GM19395 (cell line): ENCODE data around the gene SLC22A9.
"Not testable (repeated sequence)": the region's sequence is repeated elsewhere in the genome, so short reads cannot be mapped to it uniquely, and the experiment has no call there.

Experiments
- ATAC-seq: cut with Tn5 transposase; IDR thresholded peaks from one replicate; pipeline ENCODE4 v1.9.1; 2021; ENCODE audit warnings: mild to moderate bottlenecking, moderate library complexity; ENCODE audit not compliant: unreplicated experiment

The SLC22A9 gene

DNA sequence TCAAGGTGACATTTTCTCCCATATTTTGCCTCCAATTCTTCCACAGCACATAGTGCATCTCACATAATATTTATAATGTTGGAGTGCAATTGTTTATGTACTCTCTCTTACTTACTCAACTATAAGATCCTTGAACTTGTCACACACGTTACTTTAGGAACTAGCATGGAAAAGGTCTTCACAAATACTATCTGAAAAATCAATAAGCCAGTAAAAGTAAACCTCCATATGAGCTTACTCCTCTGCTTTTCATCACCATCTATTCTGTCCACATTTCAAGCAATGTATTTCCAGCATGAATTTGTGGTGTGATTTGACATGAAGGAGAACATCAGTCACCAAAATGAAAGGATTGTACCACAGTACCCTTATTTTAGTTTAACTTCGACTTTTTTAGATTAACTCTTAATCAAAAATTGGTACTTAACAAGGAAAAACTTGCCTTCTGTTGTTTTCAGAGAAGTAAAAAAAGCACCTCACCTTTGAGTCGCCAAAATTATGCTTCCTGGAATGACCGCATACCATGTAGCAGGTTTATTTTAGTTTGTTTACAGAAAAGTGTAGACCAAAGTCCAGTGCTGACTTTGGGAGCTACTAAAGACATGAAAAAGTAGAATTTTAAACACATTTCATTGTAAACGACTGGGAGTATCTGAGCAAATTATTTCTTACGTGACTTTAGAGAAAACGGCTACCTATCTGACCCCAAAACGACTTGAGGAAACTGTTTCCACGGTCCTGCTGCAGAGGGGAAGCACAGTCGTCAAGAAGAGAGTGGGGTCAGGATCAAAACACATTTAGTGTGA, at the start of gene SLC22A9:
Gene SLC22A9 (plus strand): TSS at position 621 of the 806 bp plus-strand sequence. CDS start 272 bp downstream, outside the sequence.
- no peak for ATAC-seq

DNA sequence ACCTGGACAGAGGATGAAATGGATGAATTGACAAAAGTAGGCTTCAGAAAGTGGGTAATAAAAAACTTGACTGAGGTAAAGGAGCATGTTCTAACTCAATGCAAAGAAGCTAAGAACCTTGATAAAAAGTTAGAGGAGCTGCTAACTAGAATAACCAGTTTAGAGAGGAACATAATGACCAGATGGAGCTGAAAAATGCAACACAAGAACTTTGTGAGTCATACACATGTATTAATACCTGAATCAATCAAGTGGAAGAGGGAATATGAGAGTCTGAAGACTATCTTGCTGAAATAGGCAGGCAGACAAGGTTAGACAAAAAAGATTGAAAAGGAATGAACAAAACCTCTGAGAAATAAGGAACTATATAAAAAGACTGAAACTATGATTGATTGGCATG, 47.9 kb upstream of the SLC22A9 start:
- no peak for ATAC-seq

DNA sequence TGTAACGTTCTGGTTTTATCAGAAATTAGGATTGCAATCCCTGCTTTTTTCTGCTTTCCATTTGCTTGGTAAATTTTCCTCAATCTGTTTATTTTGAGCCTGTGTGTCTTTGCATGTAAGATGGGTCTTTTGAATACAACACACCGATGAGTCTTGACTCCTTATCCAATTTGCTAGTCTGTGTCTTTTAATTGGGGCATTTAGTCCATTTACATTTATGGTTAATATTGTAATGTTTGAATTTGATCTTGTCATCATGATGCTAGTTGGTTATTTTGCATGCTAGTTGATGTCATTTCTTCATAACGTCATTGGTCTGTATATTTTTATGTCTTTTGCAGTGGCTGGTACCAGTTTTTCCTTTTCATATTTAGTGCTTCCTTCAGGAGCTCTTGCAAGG, 34.5 kb upstream of the SLC22A9 start:
- not testable (repeated sequence) for ATAC-seq

DNA sequence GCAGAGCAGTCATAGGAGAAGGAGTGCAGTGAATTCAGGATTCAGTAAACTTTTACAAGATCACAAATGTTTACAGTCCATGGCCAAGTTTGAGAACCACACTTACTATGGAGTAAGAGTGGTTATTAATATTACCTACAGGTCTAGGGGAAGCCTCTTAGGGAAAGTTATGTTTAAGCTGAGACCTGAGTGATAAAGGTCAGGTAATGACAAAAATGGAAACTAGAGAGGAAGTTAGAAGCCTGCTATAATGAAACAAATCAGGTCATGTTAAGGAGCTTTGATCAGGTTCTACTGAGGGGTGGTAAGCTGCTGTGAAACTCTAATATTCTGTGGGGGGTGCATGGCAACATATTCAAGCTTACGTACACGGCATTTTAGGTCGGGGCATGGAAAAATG, 32.5 kb upstream of the SLC22A9 start:
- ATAC-seq: no peak

DNA sequence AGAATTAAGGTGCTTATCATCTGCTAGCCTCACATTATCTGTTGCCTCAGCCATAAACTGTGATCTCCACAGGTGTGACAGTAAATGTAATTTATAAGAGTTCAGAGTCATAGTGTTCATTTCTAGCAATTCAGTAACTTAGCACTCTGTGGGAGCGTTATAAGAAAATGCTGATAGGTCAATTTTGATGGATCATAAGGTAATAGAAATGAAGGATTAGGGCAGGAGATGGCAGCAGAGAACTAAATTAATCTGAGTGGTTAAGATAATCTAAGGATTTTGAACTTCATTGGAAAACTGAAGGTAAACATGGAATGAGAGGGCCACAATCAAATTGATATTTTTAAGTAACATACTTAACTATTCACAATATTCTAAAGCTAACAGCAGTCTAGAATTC, 26.5 kb upstream of the SLC22A9 start:
- ATAC-seq: no peak

DNA sequence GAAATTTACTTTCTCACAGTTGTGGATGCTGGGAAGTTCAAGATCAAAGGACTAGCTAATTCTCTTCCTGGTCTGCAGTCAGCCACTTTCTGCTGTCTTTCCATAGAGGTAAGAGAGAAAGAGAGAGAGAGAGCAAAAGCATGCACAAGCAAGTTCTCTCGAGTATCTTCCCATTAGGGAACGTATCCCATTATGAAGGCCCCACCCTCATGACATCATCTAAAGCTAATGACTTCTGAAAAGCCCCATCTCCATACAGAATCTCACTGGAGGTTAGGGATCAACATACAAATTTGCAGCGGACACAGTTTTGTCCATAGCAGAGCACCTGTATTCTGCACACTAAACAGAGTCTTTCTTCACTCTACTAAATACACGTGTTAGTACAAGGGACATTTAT, 17.4 kb upstream of the SLC22A9 start:
- ATAC-seq: no peak

DNA sequence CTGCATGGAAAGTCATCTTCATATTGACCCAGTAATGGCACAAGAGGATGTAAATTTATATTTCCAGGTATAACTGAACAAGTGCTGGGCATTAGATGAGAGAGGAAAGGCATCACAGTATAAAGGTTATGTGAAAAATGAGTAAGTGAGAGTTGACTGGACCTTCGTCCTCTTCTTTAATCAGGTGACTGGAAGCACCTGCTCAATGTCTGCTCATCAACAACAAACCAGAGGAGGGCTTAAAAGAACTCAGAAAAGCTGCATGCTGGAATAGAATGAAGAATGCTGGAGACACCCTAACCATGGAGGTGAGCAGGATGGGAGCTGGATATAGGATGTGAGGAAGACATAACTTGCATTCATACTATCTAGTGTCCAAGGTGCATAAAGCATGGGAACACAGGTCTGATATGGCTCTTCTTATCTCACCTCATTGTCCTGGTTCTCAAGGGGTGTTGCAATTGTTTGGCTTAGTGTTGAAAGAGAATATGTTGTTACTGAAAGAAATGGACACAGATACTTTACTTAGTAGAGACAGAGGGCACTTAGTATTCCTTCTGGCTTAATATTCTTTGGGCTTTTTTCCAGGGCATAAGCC, 7.3 kb upstream of the SLC22A9 start:
- ATAC-seq: no peak

DNA sequence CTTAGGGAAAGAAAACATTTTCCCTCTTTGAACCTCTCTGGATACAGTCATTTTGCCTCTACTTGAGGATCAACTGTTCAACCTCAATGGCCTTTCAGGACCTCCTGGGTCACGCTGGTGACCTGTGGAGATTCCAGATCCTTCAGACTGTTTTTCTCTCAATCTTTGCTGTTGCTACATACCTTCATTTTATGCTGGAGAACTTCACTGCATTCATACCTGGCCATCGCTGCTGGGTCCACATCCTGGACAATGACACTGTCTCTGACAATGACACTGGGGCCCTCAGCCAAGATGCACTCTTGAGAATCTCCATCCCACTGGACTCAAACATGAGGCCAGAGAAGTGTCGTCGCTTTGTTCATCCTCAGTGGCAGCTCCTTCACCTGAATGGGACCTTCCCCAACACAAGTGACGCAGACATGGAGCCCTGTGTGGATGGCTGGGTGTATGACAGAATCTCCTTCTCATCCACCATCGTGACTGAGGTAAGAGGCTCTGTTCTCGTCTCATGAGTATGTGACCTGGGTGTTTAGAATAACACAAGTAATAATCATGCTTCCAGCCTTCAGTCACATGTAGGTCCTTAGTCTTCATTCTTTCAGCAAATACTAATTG, 495 bp downstream of the SLC22A9 start:
- ATAC-seq: no peak

DNA sequence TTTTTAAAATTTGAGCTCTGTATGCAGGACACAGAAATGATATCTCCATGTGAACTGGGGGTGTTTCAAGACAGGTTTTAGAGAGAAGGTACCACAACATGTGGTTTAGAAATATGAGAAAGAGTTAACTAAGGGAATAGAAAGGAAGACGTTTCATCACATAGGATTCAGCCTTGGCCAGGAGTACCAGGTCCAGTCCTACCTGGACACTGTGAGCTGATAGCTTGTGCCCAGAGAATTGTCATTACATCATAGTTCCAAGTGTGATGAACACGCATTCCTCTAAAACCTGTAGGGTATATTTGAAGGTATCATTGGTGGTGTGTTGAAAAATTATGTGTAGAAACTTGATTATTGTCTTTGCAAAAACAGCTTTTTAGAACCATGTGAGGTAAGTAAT, 1.8 kb downstream of the SLC22A9 start:
- no peak for ATAC-seq

DNA sequence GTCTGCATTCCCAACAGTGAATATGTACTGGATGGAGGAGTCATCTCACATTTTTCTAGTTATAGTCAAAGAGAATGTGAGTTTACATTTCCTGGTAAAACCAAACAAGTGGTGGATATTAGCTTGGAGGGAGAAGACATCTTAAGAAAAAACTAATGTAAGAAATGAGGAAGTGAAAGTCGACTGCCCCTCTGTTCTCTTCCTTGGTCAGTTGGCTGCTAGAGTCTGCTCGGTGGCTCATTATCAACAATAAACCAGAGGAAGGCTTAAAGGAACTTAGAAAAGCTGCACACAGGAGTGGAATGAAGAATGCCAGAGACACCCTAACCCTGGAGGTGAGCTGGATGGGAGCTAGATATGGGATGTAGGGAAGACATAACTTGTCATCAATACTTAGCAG, 5.8 kb downstream of the SLC22A9 start:
- no peak for ATAC-seq

DNA sequence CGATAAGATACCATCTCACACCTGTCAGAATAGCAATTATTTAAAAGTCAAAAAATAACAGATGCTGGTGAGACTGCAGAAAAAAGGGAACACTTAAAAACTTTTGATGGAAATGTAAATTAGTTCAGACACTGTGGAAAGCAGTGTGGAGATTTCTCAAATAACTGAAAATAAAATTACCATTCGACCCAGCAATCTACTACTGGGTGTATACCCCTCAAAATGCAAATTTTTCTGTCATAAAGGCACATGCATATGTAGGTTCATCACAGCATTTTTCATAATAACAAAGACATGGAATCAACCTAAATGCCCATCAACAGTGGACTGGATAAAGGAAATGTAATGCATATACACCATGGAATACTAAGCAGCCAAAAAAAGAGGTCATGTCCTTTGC, 10.5 kb downstream of the SLC22A9 start:
- no peak for ATAC-seq

DNA sequence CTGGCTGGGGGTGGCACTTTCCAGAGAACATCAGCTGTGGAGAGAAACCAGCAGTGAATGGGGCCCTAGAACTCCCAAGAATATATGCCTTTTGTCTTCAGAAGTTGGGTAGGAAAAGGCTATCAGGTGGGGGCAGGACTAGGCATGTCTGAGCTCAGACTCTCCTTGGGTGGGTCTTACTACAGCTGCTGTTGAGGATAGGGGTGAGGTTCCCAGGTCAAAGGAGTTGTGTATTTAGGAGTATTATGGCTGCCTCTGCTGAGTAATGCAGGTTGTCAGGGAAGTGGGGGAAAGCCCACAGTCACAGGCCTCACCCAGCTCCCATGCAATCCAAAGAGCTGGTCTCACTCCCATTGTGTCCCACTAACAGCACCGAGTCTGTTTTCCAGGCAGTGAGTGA, 26.1 kb downstream of the SLC22A9 start:
- ATAC-seq: no peak

DNA sequence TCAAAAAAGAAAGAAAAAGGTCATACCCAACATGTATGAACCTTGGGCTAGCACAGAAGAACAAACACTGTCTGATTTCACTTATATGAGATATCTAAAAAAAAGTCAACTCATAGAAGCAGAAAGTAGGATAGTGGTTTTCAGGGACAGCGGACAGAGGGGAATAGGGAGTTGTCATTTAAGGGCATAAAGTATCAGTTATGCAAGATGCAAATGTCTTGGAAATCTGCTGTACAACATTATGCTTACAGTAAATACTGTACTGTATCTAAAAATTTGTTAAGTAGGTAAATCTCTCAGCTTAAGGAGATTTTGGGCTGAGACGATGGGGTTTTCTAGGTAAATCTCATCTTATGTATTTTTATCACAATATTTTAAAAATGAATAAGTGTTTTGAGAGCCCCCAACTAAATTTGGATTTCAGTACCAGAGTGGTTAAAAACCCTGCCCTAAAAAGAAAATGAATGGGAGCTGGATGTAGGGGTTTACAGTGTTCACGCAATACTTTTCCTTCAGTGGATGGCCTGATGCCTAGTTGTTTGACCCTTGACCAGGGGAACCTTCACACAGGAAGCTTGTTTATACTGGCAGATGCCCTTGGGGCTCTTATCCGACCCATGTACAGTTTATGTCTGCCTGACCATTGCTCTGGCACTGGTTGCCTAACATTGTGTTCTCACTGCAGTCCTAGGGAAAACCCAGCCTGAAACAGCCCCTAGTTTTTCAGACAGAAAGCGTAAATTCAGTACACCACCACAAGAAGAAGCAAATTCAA, 34.8 kb downstream of the SLC22A9 start:
- ATAC-seq: no peak

DNA sequence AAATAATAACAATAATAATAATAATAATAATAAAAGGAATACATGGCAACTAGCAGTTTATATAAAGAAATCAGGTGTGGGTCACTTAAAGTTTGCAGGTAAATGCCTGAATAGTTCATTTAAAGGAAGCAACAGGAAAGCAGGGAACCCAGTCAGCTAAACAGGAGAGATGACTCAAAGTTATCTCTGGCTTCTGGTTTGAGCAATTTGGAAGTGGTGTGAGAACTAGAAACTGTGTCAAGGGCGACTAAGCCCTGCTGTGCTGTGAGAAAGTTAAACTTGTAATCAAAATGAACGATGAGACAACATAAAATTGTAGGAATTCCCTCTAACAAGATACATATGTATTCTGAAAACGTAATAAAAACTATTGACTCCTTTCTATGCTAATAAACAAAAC, 35.5 kb downstream of the SLC22A9 start:
- ATAC-seq: no peak

DNA sequence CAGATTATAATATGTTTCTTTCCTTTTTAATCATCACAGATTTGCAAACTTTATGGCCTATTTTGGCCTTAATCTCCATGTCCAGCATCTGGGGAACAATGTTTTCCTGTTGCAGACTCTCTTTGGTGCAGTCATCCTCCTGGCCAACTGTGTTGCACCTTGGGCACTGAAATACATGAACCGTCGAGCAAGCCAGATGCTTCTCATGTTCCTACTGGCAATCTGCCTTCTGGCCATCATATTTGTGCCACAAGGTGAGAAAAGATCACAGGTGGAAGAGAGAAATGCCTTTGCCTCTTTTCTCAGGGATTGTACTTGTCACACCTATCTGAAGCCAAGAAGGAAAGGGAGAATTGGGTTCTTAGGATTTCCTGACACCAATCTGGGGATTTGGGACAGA, 36.9 kb downstream of the SLC22A9 start:
- no peak for ATAC-seq

DNA sequence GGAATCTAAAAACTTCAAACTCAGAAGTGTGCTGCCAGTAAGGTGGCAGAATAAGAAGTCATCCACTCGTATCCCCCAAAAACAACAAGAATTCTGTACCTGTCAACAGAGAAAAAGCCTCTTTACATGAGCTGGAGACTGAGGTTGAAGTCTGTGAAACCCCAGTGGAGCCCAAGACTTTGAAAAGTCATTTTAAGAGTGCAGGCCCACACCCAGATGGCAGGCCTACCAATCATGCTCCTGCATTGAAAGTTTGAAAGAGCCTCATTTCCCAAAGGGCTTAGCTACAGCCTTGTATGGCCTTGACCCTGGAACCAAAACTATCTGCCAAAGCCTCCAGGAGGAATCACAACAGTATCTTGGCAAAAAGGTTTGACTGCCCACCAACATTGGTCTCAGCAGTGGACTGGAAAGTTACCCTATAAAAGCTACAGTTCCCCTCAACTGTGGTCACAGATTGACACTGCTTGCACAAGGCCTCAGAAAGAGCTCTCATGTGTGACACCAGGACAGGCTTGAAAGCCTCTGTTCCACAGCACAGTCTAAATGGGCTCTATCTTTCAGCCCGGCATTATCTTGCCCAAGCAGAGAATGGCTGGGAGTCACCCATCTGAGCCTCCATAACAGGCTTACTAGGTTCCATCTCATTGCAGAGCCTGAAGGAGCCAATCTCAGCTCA, 47.7 kb downstream of the SLC22A9 start:
- no peak for ATAC-seq

DNA sequence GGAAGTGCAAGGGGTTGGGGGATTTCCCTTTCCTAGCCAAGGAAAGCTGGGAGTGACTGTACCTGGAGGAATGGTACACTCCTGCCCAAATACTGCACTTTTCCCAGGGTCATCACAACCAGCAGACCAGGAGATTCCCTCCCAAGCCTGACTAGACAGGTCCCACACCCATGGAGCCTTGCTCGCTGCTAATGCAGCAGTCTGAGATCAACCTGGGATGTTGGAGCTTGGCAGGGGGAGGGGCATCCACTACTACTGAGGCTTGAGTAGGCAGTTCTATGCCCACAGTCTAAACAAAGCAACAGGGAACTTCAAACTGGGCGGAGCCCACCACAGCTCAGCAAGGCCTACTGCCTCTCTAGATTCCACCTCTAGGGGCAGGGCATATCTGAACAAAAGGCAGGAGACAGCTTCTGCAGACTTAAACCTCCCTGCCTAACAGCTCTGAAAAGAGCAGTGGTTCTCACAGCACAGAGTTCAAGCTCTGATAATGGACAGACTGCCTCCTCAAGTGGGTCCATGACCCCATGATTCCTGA, 58.5 kb downstream of the SLC22A9 start:
- ATAC-seq: no peak

DNA sequence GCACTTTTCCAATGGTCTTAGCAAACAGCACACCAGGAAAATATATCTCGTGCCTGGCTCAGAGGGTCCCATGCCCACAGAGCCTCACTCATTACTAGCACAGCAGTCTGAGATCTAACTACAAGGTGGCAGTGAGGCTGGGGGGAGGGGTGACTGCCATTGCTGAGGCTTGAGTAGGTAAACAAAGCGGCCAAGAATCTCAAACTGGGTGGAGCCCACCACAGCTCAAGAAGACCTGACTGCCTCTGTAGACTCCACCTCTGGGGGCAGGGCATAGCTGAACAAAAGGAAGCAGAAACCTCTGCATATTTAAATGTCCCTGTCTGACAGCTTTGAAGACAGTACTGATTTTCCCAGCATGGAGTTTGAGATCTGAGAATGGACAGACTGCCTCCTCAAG, 61.1 kb downstream of the SLC22A9 start:
- ATAC-seq: not testable (repeated sequence)

DNA sequence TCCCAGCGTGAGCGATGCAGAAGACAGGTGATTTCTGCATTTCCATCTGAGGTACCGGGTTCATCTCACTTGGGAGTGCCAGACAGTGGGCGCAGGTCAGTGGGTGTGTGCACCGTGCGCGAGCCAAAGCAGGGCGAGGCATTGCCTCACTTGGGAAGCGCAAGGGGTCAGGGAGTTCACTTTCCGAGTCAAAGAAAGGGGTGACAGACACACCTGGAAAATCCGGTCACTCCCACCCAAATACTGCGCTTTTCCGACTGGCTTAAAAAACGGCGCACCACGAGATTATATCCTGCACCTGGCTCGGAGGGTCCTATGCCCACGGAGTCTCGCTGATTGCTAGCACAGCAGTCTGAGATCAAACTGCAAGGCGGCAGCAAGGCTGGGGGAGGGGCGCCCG, 65.8 kb downstream of the SLC22A9 start:
- not testable (repeated sequence) for ATAC-seq

DNA sequence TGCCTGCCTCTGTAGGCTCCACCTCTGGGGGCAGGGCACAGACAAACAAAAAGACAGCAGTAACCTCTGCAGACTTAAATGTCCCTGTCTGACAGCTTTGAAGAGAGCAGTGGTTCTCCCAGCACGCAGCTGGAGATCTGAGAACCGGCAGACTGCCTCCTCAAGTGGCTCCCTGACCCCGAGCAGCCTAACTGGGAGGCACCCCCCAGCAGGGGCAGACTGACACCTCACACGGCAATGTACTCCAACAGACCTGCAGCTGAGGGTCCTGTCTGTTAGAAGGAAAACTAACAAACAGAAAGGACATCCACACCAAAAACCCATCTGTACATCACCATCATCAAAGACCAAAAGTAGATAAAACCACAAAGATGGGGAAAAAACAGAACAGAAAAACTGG, 66.2 kb downstream of the SLC22A9 start:
- ATAC-seq: not testable (repeated sequence)

DNA sequence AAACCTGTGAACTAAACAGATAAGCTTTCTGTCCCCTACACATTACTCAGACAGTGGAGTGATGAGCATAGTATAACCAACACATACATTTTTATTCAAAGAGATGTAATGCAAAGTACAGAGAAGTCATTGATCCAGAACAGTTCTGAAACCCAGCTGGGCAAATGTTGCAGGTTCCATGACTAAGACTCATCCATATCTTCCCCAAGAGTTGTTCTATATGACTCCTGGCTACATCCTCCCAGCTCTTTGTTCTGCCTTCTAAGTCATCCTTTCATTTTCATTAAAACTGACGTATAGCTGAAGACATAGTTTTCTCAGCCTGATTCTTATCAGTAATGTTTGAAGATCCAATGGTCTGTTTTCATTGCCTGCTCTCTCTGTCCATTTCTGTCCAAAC, 74.1 kb downstream of the SLC22A9 start:
- no peak for ATAC-seq
